Measurements from ENCODE around the gene RNF145. TPM values are rescaled to one million over a fixed set of nuclear protein-coding genes. Genes with fewer than 3 reads are reported as not detected.

RNF145 gene, protein sequence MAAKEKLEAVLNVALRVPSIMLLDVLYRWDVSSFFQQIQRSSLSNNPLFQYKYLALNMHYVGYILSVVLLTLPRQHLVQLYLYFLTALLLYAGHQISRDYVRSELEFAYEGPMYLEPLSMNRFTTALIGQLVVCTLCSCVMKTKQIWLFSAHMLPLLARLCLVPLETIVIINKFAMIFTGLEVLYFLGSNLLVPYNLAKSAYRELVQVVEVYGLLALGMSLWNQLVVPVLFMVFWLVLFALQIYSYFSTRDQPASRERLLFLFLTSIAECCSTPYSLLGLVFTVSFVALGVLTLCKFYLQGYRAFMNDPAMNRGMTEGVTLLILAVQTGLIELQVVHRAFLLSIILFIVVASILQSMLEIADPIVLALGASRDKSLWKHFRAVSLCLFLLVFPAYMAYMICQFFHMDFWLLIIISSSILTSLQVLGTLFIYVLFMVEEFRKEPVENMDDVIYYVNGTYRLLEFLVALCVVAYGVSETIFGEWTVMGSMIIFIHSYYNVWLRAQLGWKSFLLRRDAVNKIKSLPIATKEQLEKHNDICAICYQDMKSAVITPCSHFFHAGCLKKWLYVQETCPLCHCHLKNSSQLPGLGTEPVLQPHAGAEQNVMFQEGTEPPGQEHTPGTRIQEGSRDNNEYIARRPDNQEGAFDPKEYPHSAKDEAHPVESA
- total RNA-seq = 46.7 and 52.9 TPM in 2 replicates

GRCh38 chr5:159209438-159210209, at the start of gene RNF145:
RNF145 (minus strand) TSS chr5:159209553; CDS start chr5:159203617, 5,936 bp downstream.
- TF ChIP-seq, protein P1, sequence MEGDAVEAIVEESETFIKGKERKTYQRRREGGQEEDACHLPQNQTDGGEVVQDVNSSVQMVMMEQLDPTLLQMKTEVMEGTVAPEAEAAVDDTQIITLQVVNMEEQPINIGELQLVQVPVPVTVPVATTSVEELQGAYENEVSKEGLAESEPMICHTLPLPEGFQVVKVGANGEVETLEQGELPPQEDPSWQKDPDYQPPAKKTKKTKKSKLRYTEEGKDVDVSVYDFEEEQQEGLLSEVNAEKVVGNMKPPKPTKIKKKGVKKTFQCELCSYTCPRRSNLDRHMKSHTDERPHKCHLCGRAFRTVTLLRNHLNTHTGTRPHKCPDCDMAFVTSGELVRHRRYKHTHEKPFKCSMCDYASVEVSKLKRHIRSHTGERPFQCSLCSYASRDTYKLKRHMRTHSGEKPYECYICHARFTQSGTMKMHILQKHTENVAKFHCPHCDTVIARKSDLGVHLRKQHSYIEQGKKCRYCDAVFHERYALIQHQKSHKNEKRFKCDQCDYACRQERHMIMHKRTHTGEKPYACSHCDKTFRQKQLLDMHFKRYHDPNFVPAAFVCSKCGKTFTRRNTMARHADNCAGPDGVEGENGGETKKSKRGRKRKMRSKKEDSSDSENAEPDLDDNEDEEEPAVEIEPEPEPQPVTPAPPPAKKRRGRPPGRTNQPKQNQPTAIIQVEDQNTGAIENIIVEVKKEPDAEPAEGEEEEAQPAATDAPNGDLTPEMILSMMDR (IDR thresholded peaks at IDR 0.05; ENCODE audit: insufficient read depth, low read length, poor library complexity, severe bottlenecking) = no peak
- Histone ChIP-seq H3K27me3 (ENCODE audit: control insufficient read depth, insufficient read depth, low read length) (no peaks in the 10 kb centered on the region), H3K4me3 (ENCODE audit: low read depth, low read length) (peak within 1 kb of the TSS; percentile 92), H3K36me3 (ENCODE audit: control insufficient read depth, insufficient read depth, low read length) (no peaks in the 10 kb centered on the region)
- no peak for DNase-seq (ENCODE audit: low read depth)

- DNase-seq (ENCODE audit: low read depth) = no peak
- Histone ChIP-seq H3K4me3 (ENCODE audit: low read depth, low read length) (no peak overlapping the region), H3K36me3 (ENCODE audit: control insufficient read depth, insufficient read depth, low read length) (no peaks in the 10 kb centered on the region), H3K27me3 (ENCODE audit: control insufficient read depth, insufficient read depth, low read length) (no peaks in the 10 kb centered on the region)
- TF ChIP-seq, protein P1 (IDR thresholded peaks at IDR 0.05; ENCODE audit: insufficient read depth, low read length, poor library complexity, severe bottlenecking) = no peak
Observed at GRCh38 chr5:159258361-159258760, 49.0 kb upstream of the RNF145 start.

DNA sequence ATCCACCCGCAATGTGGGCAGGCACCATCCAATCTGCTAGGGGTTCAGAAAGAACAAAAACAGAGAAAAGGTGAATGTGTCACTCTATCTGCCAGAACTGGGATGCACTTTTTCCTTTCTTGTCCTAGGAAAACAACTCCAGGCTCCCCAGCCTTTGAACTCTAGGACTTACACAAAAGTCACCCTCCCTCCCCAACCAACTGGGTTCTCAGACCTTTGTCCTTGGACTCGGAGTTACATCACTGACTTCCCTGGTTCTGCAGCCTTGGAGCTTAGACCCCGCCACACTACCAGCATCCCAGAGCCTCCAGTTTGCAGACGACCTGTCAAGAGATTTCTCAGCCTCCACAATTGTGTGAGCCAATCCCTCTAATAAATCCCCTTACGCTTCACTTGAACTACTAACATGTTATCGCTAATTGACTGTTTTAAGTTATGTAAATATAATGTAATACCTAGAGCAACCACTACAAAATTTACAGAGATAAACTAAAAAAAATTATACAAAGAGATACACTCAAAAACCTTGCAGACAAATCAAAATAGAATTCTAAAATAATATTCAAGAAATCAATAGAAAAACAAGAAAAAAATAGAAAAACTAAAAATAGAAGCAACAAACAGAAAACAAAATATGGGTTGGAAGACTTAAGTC, 48.4 kb upstream of the RNF145 start:
- TF ChIP-seq, protein P1 (IDR thresholded peaks at IDR 0.05; ENCODE audit: insufficient read depth, low read length, poor library complexity, severe bottlenecking) = no peak
- no peak for DNase-seq (ENCODE audit: low read depth)
- Histone ChIP-seq H3K4me3 (ENCODE audit: low read depth, low read length) (no peak overlapping the region), H3K36me3 (ENCODE audit: control insufficient read depth, insufficient read depth, low read length) (no peaks in the 10 kb centered on the region), H3K27me3 (ENCODE audit: control insufficient read depth, insufficient read depth, low read length) (no peaks in the 10 kb centered on the region)

DNA sequence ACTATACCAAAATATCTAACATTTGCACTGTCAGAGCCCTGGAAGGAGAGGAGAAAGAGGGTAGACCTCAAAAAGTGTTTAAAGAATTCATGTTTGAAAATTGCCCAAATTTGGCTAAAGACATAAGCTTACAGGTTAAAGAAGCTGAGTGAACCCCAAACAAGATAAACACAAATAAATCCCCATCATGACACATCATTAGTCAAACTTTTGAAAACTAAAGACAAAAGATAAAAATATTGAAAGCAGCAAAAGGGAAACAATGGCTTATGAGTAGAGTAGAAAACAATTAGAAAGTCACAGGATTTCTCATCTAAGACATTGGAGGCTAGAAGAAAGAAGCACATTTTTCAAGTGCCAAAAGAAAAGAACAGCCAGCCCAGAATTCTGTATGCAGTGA, 47.7 kb upstream of the RNF145 start:
- Histone ChIP-seq H3K4me3 (ENCODE audit: low read depth, low read length) (no peak overlapping the region), H3K36me3 (ENCODE audit: control insufficient read depth, insufficient read depth, low read length) (no peaks in the 10 kb centered on the region), H3K27me3 (ENCODE audit: control insufficient read depth, insufficient read depth, low read length) (no peaks in the 10 kb centered on the region)
- no peak for DNase-seq (ENCODE audit: low read depth)
- TF ChIP-seq, protein P1 (IDR thresholded peaks at IDR 0.05; ENCODE audit: insufficient read depth, low read length, poor library complexity, severe bottlenecking) = no peak

DNA sequence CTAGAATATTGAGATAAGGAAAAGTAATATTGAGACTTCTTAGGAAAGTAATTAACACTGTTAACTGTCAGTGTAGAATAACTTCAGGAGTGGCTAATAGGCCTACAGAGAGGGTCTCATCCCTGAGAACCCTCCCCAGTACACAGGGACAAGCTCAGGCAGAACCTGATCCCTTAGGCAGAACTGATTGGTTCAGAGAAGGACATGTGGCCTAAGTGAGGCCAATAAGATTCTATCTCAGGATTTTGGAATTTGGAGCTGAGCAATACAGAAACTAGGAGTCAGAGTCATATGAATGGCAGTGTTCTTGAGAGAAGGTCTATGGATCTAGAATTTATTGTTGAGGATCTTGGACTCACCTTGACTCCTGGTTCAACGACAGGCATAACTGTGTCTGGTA, 42.8 kb upstream of the RNF145 start:
- H3K36me3 ChIP-seq (ENCODE audit: control insufficient read depth, insufficient read depth, low read length) = no peaks in the 10 kb centered on the region
- H3K27me3 ChIP-seq (ENCODE audit: control insufficient read depth, insufficient read depth, low read length) = no peaks in the 10 kb centered on the region
- TF ChIP-seq, protein P1 (IDR thresholded peaks at IDR 0.05; ENCODE audit: insufficient read depth, low read length, poor library complexity, severe bottlenecking) = no peak
- DNase-seq (ENCODE audit: low read depth) = no peak
- H3K4me3 ChIP-seq (ENCODE audit: low read depth, low read length) = no peak overlapping the region
